ENCODE data around the gene WFDC13.

GRCh38 chr20:45735988-45736387 is 34.1 kb downstream of the WFDC13 start:
- TF ChIP-seq CTCF (IDR thresholded peaks at IDR 0.05; ENCODE audit: borderline replicate concordance, extremely low read depth, low read length, poor library complexity, severe bottlenecking) (no peak), EZH2 (IDR thresholded peaks at IDR 0.05; ENCODE audit: borderline replicate concordance, low read depth, low read length, severe bottlenecking) (no peak)

Data from DND-41 (cell line).